ENCODE data around the gene SERPINB11. TPM values are rescaled to one million over a fixed set of nuclear protein-coding genes. Genes with fewer than 3 reads are reported as not detected.

The SERPINB11 gene
- total RNA-seq, 1 experiment from 2014 or later: not detected

DNA sequence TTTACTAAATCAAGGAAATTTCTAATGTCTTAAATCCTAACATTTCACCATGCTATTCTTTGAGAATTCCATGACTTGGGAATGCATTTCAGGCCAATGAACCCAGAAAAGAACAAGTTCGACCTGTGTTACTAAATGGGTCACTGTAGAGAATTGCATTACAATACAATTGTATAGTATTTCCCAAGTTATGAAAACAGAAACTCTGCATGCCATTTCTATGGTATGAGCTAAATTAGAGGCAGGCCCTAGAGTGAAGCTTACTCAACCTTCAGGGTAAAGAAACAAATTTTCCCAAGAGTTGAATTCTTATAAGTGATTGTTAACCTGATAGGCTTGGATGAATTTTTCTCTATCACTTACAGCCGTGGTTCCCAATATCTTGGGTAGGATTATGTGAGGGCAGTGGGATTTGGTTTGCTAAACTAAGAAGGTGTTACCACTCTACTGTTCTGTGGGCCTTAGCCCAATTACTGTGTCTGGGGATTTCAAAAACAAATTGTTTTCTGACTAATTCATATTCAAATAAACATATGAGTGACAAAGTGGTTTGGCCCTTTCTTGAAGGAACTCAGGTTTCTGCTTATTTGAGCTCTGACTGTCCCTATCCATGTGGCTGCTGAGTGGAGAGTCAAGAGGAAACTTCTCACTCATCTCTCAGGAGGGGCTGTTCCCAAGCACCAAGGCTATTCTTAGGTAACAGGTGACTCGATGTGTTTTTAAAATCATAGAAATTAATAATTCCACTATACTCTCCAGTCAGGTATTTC, 61.3 kb downstream of the SERPINB11 start:
- CTCF ChIA-PET: interaction anchor here (0.5 to 1.0 kb wide), 3 partner anchors 15 to 1607 kb away, joined by 3 to 4 read pairs (median 3); no protein-coding TSS in a partner anchor
- no TSS peak for BruUV-seq (replicated peaks)
- H3K27me3 Mint-ChIP-seq (ENCODE audit: unreplicated experiment): no peaks in the 10 kb centered on the region
- H3K4me1 Mint-ChIP-seq (ENCODE audit: low read depth, unreplicated experiment): no peaks in the 10 kb centered on the region
- intact Hi-C loops (cut with micrococcal nuclease; ENCODE audit: unreplicated experiment): no loop called here
- no peak for DNase-seq
- H3K4me3 Mint-ChIP-seq (ENCODE audit: low read depth, unreplicated experiment): no peak overlapping the region
- TF ChIP-seq, protein P1, sequence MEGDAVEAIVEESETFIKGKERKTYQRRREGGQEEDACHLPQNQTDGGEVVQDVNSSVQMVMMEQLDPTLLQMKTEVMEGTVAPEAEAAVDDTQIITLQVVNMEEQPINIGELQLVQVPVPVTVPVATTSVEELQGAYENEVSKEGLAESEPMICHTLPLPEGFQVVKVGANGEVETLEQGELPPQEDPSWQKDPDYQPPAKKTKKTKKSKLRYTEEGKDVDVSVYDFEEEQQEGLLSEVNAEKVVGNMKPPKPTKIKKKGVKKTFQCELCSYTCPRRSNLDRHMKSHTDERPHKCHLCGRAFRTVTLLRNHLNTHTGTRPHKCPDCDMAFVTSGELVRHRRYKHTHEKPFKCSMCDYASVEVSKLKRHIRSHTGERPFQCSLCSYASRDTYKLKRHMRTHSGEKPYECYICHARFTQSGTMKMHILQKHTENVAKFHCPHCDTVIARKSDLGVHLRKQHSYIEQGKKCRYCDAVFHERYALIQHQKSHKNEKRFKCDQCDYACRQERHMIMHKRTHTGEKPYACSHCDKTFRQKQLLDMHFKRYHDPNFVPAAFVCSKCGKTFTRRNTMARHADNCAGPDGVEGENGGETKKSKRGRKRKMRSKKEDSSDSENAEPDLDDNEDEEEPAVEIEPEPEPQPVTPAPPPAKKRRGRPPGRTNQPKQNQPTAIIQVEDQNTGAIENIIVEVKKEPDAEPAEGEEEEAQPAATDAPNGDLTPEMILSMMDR (IDR thresholded peaks at IDR 0.05; ENCODE audit: unreplicated experiment): no peak
- peaks cover 15% of the 10 kb centered on the region for H3K9me3 Mint-ChIP-seq (ENCODE audit: low read depth, unreplicated experiment)
- H3K27ac Mint-ChIP-seq (ENCODE audit: unreplicated experiment): no peak overlapping the region
- no peaks in the 10 kb centered on the region for H3K36me3 Mint-ChIP-seq (ENCODE audit: insufficient read depth, unreplicated experiment)

GRCh38 chr18:63765837-63766236, 63.1 kb downstream of the SERPINB11 start:
- BruUV-seq (replicated peaks): no TSS peak
- H3K4me3 Mint-ChIP-seq (ENCODE audit: low read depth, unreplicated experiment): no peak overlapping the region
- H3K9me3 Mint-ChIP-seq (ENCODE audit: low read depth, unreplicated experiment): peaks cover 8% of the 10 kb centered on the region
- no peaks in the 10 kb centered on the region for H3K36me3 Mint-ChIP-seq (ENCODE audit: insufficient read depth, unreplicated experiment)
- H3K4me1 Mint-ChIP-seq (ENCODE audit: low read depth, unreplicated experiment): no peaks in the 10 kb centered on the region
- CTCF ChIA-PET: no interaction called here
- intact Hi-C loops (cut with micrococcal nuclease; ENCODE audit: unreplicated experiment): no loop called here
- H3K27ac Mint-ChIP-seq (ENCODE audit: unreplicated experiment): no peak overlapping the region
- H3K27me3 Mint-ChIP-seq (ENCODE audit: unreplicated experiment): no peaks in the 10 kb centered on the region
- TF ChIP-seq, protein P1 (IDR thresholded peaks at IDR 0.05; ENCODE audit: unreplicated experiment): no peak
- DNase-seq: no peak

Other genes with a start within 250 kb of the SERPINB11 start
- 34.0 and 34.1 TPM in 2 replicates for gene SERPINB5, start 226.0 kb upstream of the SERPINB11 start, total RNA-seq (2022)
- gene SERPINB12, start 160.6 kb upstream of the SERPINB11 start, total RNA-seq (2022): not detected in 2 replicates
- gene SERPINB13, start 115.6 kb upstream of the SERPINB11 start, total RNA-seq (2022): not detected in 2 replicates
- gene SERPINB4, start 58.7 kb upstream of the SERPINB11 start, total RNA-seq (2022): 0.76 TPM in 1 of 2 replicates, not detected in the other
- gene SERPINB3, start 41.1 kb upstream of the SERPINB11 start, total RNA-seq (2022): 0.34 and 0.68 TPM in 2 replicates
- gene SERPINB7, start 72.5 kb downstream of the SERPINB11 start, total RNA-seq (2022): 0.19 and 0.88 TPM in 2 replicates
- gene SERPINB2, start 184.7 kb downstream of the SERPINB11 start, total RNA-seq (2022): 39.2 and 85.1 TPM in 2 replicates
- gene SERPINB10, start 205.0 kb downstream of the SERPINB11 start, total RNA-seq (2022): not detected in 2 replicates
- 7.8 and 11.9 TPM in 2 replicates for gene HMSD, start 246.3 kb downstream of the SERPINB11 start, total RNA-seq (2022)

Measured in Calu3 (cell line).